COR-L47 (cell line): Measurements from ENCODE around the gene ATP6V1F.

ENCODE experiments used
- DNase-seq: peaks from one replicate; lab custom pipeline; 2025; lab: John Stamatoyannopoulos, UW

Gene ATP6V1F

DNA sequence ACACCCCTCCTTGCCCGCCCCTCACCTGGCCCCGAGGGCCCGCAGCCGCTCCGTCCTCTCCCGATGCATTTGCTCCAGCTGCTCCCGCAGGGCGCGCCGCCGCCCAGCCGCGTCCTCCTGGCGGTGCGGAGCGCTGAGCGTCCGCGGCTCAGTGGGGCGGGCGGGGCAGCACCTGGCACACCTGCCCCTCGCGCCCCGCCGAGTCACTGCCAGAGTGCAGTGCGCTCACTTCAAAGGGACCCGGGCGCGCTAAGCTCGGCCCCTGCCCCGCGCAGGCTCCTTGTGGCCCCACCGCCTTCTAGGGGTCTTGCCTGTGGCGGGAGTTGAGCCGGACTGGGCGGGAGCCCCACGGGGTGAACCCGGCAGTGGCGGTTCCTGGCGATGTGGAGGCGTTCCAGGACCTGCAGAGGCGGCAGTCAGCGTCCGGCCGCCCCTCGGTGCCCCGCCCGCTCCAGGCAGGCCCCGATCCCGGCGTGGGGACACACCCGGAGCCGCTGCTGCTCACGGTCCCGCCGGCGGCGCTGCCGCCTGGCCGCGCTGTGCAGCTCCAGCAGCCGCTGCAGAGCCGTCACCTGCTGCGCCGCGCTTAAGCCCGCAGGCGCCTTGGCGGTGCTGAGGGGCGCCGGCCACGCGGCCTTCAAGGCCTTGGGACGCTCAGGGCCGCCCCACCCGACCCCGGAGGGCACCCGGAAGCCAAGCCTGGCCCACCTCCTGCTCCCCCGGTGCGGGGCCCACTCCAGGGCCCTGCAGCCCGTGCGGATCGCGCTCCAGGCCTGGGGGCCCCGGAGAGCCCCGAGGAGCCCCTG lies 6.7 kb downstream of the ATP6V1F start:
- DNase-seq, result peak; percentile 69

DNA sequence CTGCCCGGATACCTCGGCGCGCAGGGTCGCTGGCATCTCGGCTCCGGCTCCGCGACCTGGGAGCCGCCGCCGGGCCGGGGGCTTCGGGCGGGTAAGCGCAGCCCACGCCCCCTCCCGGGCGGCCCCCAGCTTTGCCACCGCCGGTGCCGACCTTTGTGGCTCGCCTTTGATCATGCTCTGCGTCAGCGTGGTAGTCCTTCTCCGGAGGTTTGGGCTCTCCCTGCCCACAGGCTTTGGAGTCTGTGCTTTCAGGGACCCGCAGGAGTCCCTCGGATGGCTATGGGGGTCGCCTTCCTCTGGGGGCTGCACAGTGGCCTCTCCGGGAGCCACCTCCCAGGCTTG lies 7.3 kb downstream of the ATP6V1F start:
- DNase-seq, result no peak

DNA sequence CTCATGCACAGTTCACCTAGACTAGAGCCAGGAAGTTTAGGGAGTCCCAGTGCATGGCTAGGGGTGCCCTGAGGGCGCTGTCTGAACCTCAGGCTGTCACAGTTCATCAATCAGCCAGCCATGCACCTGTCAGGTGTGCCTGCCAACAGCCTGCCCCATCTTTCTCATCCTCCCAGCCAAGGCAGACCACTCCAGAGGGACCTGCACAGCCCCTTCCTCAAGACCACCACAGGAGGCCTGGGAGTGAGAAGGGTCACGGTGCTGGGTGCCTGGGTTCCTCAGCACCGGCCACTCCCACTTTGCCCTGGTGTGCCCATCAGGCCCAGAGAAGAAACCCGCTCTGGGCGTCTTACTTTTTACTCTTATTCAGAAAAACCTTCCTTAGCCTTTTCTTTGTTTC lies 8.4 kb downstream of the ATP6V1F start:
- no peak for DNase-seq

DNA sequence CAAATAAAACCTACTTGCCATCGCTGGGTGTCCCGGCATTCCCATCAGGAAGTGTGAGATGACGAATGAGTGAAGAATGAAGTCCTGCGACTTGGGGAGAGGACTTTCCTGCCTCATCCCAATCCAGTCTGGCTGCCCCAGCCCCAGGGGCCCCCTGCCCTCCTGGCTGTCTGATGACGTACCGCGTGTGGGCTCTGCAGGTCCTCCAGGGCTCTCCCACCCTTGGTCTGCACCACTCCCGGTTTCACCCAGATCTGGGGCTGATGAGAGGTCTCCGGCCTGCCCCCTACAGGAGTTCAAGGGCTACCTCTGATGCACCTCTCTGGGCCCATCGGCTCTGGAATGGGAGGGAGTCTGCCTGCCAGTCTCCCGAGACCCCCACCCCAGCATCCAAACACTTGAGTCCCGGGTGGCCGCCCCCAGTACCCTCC lies 9.8 kb downstream of the ATP6V1F start:
- no peak for DNase-seq

DNA sequence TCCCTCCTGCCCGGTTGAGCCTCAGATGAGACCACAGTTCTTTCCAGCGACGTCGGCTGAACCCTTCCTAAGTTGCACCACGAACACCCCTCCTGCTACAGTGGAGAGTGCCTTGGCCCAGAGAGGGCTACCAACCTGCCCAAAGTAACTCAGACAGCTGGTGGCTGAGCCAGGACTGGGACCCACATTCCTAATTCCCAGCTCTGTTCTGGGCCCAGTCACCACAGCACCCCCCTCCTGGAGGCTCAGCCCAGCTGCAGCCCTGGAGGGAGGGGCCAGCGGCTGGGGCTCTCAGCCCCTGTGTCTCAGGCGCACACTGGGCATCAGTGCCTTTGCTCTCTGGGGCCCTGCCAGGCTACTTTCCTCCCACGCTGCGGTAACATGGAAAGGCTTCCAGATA lies 10.6 kb downstream of the ATP6V1F start:
- no peak for DNase-seq

DNA sequence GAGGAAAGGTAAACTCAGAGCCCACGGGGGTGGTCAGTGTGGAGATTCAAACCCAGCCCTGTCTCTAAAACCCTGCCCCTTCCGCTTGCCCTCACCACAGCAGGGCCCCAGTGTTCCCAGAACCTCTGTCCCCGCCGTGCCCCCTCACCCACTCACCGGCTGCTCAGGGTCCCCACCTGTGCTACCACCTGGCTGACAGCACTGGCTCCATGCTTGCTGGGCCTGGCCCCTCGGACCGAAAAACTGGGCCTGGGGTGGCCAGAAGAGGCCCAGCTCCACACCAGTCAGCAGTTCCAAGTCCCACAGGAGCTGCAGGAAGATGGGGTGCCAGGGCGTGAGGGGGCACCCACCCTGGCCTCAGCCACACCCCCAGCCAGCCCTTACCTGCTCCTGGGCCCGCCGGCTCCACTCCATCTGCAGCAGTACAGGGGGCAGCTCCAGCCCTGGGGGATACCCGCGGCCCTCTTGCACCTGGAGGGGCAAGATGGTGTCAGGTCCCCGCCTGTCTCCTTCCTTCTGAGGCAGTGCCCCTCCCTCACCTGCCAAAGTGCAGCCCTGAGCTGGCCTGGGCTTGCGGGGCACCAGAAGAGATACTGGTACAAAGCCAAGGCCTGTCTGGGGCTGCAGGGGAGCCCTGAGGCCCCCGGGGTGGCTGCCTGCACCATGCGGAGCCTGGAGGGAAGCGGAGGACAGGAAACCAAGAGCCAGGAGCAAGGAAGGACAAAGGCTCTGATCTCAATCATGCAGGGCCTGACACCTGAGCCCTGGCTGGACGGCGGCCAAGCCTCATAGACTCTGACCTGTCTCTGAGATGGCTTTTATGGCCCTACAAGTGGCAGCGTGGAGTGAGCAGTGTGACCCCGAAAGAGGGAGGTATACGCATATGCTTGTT lies 11.7 kb downstream of the ATP6V1F start:
- DNase-seq, result no peak

DNA sequence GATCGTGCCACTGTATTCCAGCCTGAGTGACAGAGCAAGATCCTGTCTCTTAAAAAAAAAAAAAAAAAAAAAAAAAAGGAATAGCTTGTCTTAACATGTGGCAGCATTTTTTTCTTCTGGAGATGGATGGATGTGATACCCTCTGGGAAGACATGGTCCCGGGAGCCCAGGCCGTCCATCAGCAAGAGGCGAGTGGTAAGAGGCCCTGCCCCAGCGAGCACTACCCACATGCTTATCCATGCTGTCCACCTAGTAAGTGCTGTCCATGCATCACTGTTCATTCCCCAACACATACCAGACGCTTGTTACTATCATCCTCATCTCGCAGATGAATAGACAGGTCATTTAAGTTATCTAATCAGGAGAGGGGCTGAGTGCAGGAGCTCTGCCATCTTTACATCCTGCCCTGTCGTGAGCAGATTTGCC lies 12.9 kb downstream of the ATP6V1F start:
- no peak for DNase-seq

DNA sequence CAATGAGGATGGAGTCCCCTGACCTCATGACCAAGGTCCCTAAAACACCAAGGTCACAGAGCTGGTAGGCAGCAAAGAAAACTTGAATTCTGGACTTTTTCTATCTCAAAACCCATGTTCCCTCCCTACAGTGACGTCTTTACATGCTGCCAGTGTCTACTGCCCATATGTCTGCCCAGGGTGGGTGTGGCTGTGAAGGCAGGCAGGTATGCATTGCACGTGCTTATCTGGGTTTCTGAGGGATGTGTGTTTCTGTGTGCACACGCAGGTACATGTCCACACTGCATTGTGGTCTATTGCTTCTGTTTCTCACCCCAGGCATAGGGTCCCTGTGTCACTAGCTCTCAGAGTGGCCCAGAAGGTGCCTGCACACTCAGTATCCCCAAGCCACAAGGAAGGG lies 13.5 kb downstream of the ATP6V1F start:
- DNase-seq, result no peak

DNA sequence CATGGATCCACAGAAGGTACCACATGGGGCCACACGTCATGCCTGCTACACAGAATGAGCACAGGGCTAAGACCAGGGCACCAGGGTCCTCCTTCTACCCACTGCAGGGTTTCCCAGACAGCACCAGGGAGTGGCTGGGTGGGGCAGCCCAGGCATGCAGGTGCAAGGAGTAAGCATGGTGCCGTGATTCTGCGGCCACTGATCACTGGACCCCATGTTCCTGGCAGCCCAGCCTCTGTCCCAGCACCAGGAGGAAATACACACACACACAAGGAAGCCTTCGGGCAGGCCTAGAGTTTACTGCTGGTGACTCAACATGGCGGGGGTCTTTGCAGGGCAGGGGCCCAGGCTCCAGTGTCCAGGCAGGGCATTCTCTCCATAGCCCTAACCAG lies 13.9 kb downstream of the ATP6V1F start:
- DNase-seq, result no peak

DNA sequence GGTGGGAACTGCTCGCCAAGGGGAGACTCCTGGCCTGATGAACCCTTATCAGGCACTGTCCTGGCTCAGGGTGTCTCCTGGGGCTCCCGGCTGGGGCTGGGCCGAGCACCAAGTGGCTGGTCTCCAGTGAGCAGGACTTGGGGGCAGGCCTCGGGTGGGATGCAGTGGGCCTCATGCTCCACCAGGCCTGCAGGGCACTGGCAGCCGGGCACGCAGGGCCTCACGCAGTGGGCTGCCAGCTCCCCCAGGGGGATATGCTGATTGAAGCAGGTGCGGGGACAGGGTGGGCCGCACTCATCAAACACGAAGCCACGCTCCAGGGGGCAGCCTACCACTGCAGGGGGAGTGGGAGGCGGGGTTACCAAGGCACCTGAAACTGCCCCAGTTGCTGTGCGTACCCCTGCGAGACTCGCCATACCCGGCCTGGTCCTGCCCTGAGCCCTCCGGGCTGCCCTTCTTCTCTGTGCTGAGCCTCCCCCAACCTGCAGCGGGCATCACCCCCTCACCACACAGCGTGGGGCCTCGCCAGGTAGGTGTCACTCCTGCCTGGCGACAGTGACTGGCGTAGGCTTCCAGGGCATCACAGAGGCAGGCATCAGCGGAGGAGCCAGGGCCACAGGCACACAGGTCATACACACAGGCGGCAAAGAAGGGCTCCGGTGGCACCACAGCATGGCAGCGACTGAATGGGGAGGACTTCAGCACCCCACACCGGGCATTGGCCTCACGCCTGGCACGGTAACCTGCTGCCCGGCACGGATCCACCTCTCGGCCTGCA lies 14.5 kb downstream of the ATP6V1F start:
- no peak for DNase-seq

DNA sequence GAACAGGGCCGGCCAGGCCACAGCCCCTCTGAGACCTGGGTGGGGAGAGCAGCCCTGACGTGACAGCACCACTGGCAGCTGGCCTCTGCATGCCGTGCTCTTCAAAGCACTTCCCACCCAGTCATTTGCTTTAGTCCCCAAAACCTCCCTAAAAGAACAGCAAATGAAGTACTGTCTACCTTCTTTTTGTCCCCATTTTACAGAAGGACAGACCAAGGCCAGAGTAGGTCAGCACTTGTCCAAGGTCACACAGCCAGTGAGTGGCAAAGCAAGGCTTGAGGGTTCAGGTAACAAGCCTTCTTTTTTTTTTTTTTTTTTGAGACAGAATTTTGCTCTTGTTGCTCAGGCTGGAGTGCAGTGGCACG lies 15.1 kb downstream of the ATP6V1F start:
- no peak for DNase-seq

DNA sequence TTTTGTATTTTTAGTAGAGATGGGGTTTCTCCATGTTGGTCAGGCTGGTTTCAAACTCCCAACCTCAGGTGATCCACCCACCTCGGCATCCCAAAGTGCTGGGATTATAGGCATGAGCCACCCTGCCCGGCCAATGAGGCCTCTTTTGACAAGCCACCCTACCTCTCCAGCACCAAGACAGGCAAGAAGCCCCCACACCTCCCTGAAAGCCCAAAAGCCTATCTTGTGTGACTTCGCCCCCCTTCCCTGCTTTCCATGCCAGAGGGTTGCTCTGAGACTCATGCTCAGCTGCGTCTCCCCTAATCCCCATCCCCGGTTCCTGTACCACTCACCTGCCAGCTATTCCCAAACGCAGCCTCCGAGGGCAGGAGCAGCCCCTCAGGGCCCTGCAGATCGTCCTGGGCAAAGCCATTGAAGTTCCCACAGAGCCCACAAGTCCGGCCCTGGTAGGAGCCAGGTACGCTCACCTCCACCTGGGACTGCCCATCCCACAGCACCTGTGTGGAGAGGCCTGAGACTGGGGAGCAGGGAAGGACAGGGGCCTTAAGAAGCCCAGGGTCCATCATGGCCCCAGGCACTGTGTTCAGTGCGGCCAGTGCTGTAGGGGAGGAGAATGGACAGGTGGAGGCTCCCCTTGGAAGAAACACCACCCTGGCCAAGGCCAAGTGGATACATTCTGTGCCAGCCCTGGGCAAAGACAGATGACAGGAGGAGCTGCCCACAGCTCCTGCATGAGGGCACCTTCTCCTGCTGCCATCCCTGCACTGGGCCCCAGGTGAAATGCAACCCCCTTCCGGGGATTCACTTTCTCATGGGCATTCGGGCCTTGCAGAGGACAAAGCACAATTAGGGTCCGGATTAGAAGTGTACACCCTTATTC lies 15.8 kb downstream of the ATP6V1F start:
- DNase-seq, result no peak

DNA sequence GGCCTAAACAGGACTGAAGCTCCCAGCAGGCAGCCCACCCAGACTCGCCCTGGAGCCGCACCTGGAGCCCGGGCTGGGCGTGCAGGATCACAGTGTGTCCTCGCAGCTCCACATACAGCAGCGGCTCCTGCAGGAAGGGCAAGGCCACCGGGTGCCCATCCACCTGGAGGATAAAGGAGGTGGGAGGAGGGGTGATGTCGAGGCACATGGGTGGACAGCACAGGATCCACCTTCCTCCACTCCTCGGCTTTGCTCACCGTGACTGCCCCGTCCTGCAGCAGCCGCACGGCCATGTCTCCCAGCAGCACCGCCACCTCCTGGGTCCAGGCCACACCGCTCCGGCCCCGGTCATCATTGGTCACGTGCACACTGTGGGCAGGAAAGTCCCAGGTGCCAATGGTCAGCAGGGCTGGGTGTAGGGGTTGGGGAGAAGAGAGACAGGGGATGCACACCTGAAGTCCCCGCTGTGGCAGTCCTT lies 16.8 kb downstream of the ATP6V1F start:
- DNase-seq, result no peak

DNA sequence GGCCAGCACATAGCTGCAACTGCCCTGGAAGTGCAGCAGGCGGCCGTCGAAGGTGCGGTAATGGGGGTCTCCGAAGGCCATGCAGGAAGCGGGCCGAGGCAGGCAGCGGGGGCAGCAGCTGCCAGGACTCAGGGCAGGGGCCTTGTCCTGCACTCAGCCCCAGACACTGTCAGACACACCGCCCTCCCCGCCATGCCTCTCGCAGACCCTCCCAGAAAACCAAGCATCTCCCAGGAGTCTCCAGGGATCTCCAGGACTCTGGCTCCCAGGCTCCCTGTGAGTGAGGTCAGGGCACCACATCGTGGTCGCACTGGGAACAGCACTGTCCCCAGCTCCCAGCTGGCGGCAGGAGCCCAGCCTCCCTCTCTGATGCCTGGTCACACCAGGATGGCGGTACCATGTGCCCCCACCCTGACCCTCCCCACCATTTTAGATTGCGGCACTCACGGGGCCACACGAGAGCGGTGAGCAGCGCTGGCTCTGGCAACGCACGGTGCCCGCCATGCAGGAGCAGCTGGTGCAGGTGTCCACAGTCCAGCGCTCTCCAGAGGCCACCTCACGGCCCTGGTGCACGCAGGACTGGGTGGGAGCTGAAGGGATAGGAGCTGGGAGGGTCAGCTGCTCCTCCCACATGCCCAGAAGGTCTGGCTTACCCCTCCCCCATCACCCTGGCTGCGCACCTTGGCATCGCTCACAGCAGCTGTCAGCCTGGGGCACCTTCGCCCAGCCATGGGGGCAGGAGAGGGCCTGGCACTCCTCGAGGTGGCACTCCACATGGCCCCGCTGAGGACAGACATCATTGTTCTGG lies 17.5 kb downstream of the ATP6V1F start:
- DNase-seq, result peak; percentile 80

DNA sequence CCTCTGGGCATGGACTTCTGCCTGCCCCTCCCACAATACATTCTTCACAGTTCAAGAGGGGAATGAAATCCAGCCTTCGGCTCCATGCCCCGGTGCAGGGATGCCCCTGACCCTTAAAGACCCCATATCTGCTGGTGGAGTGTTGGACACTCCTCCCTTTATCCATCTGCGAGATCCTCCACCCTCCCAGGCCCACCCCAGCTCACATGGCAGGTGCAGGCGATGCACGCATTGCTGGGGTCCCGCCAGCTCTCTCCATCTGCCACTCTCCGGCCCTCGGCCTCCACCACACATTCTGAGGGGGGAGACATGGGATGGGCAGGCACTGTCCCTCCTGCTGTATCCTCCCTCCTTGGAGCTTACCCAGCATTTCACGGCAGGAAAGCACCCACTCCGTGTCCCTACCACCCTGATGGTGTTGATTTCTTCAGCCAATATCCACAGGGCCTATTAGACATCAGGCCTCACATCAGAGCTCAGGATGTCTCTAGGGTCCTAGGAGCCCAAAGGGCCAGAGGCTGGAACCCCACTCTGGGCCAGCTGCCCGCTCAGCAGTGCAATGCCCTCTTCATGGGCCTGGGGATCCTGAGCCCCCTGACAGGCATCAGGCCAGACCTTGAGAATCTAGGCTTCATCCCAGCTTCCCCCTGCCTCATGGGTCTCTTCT lies 18.3 kb downstream of the ATP6V1F start:
- DNase-seq, result no peak

DNA sequence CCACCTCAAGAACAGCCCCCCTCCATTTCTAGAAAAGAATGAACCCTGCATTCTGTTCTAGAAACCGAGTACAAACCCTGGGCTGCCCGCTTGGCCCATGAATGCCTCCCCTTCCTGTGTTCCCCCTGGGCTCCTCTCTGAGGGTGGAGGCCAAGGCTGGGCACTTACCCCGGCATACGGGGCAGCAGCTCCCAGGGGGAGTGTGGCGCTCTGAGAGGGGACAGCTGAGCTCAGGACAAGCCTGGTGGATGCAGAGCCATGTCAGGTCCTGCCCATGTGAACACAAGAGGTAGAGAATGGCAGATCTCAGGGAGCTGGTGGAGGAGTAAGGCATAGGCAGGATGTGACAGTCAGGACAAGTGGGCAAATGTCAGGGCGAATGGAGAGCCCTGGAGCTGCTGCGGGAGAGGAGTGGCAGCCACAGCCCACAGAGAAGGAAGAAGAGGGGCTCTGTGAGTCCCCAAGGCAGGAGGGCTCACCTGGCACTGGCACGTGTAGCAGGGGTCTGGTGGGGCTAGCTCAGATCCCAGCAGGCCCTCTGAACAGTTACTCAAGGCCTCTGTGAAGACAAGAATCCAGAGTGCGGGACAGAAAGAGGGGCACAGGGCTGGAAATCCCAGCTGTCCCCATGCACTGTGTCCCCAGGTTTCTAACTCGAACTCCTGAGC lies 18.9 kb downstream of the ATP6V1F start:
- DNase-seq, result no peak

DNA sequence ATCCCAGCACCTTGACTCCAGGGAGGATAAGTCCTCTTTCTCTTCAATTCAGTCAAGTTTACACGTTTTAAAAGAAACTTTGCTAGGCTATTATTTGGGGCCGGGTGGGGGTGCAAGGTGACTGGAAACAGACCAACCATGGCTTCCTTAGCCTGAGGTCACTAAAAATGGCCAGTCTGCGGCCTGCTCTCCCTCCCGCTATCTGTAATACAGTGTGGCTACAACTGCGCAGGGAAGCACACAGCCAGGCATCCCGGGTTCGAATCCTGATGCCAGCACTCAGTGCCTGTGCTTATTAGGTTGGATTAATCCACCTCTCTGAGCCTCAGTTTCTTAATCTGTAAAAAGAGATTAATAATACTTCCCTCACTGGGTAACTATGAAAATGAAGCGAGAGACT lies 19.5 kb downstream of the ATP6V1F start:
- DNase-seq, result no peak

DNA sequence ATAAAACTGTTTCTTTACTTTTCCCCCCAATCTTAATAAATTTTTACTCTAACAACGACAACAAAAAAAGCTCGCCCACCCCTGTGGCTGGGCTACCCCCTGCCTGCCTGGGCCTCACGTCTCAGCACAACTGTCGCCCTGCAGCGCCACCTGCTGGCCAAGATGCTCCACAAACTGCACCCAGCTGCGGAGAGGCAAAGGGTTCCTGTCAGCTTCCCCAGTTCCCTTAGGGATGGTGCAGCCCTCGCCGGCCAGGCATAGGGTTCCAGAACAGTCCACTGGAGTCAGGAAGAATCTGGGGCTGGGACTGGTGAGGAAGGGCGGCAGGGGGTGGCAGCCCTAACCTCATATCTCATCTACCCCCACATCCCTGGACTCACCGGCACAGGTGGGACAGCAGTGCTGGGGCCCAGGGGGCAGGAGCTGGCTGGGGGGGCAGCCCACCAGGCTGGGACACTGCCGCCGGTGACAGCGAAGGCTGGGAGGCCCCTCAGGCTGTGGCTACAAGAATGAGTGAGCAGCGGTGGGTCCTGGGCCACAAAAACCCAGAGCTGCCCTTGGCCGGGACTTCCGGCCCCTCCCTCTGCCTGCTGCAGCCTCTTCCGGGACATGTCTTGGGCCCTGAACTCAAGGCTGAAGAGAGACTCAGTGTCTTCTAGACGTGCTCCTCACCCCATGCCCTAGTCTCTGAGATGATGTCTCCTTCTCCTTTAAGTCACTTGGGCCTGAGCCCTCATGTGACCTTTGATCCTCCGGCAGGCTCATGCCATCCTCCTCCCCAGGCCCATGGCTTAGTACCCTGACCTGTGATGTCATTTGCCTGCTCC lies 21.2 kb downstream of the ATP6V1F start:
- DNase-seq, result peak; percentile 75
